ENCODE results near the gene ZNF507.
A peak's percentile ranks its signal among the peaks of the same experiment; 100 is the strongest.

Gene ZNF507

DNA sequence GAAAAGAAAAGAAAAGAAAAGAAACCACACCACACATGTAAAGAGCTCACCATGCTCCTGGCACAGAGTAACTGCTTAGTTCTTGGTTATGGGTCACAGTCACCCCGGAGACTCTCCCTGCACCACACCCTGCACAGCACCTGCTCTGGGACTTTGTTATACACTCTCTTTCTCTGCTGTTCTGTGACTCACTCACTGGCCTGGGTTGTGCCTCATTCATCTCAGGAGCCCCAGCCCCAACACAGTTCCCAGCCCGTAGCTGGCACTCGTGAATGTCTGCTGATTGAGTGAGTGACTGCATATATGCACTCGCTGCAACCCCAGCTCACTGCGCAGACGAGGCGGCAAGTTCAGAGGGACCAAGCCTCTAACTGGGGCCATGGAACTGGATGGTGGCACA, 22.9 kb upstream of the ZNF507 start:
- H3K4me3 ChIP-seq (ENCODE audit: low read length), result no peak overlapping the region
- TF ChIP-seq, protein P1, sequence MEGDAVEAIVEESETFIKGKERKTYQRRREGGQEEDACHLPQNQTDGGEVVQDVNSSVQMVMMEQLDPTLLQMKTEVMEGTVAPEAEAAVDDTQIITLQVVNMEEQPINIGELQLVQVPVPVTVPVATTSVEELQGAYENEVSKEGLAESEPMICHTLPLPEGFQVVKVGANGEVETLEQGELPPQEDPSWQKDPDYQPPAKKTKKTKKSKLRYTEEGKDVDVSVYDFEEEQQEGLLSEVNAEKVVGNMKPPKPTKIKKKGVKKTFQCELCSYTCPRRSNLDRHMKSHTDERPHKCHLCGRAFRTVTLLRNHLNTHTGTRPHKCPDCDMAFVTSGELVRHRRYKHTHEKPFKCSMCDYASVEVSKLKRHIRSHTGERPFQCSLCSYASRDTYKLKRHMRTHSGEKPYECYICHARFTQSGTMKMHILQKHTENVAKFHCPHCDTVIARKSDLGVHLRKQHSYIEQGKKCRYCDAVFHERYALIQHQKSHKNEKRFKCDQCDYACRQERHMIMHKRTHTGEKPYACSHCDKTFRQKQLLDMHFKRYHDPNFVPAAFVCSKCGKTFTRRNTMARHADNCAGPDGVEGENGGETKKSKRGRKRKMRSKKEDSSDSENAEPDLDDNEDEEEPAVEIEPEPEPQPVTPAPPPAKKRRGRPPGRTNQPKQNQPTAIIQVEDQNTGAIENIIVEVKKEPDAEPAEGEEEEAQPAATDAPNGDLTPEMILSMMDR (IDR thresholded peaks at IDR 0.05; ENCODE audit: insufficient read depth, low read depth, low read length, missing control alignments), result no peak
- DNase-seq (ENCODE audit: low read depth), result peak; percentile 60

DNA sequence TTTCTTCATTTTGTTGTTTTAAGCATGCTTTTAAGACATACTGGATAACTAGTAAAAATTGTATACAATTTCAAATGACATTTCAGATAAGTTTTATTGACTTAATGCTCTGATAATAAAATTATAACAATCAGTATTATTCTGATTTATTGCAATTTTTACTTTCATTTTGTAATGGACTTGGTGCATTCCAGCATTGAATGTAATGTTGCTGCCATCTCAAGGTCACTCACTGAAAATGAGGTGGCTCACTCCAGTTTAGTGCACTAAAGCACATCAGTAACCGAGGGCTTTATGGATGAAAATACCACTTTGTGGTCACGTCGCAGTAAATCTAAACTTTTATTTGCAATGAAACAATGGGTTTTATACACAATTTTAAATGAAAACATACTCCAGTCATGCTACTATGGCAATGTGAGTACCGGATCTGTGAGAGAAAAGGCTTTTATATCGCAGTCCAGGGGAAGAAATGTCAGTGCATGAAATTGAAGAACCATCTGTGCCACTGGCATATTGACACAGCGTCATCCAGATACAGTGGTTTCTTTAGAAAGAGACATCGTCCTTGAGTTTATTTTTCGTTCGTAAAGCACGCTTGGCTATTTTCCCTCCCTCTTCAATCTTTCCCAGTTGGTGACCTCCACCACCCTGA, 20.7 kb upstream of the ZNF507 start:
- no peak for DNase-seq (ENCODE audit: low read depth)
- TF ChIP-seq, protein P1 (IDR thresholded peaks at IDR 0.05; ENCODE audit: insufficient read depth, low read depth, low read length, missing control alignments), result peak; percentile 20
- H3K4me3 ChIP-seq (ENCODE audit: low read length), result no peak overlapping the region

DNA sequence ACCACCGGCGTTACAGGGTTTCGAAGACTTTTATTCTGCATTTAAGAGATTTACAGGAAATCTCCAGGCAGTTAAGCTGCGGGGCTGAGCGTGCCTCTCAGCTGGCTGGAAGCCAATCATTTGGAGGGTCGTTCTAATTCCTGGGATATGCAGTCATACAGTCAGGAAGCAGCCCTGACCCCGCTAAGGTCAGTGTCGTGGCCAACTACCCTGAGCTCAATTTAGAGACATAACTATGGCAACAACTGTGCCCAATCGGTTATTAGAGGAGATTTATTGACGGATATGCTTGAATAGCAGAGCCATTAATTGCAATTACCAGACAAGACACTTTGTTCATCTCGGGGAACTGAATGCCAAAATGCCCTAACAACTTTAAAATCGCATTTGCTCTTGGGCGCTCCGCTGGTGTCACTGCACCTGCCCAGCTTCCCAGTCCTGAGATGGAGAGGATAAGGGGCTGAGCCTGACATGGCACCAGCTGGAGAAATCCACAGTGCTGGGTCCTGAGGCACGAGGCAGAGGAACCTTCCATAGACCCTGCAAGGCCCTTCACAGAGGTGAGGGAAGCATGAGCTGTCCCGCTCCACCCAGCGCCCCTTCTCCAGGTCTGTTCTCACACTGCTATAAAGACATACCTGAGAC, 15.1 kb upstream of the ZNF507 start:
- no peak for DNase-seq (ENCODE audit: low read depth)
- TF ChIP-seq, protein P1 (IDR thresholded peaks at IDR 0.05; ENCODE audit: insufficient read depth, low read depth, low read length, missing control alignments), result no peak
- no peak overlapping the region for H3K4me3 ChIP-seq (ENCODE audit: low read length)

DNA sequence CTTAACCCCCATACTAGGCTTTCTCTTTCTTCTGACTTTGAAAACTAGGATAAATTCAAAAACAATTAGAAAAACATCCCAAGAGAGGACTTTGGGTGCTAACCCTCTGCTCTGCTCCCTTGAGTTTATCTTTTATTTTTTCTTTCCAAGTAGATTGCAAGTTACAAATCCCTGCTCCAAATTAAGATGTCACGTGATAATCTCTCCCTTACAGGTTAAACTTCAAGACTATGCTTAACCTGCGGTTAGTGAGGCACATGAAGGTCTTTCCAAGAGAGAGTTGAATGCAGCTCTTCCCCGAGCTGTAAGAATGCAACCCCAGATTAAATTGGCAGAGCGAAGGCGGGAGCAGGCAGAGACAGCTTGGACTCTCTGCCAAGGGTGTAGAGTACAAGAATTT, 12.2 kb upstream of the ZNF507 start:
- TF ChIP-seq, protein P1 (IDR thresholded peaks at IDR 0.05; ENCODE audit: insufficient read depth, low read depth, low read length, missing control alignments), result no peak
- DNase-seq (ENCODE audit: low read depth), result no peak

DNA sequence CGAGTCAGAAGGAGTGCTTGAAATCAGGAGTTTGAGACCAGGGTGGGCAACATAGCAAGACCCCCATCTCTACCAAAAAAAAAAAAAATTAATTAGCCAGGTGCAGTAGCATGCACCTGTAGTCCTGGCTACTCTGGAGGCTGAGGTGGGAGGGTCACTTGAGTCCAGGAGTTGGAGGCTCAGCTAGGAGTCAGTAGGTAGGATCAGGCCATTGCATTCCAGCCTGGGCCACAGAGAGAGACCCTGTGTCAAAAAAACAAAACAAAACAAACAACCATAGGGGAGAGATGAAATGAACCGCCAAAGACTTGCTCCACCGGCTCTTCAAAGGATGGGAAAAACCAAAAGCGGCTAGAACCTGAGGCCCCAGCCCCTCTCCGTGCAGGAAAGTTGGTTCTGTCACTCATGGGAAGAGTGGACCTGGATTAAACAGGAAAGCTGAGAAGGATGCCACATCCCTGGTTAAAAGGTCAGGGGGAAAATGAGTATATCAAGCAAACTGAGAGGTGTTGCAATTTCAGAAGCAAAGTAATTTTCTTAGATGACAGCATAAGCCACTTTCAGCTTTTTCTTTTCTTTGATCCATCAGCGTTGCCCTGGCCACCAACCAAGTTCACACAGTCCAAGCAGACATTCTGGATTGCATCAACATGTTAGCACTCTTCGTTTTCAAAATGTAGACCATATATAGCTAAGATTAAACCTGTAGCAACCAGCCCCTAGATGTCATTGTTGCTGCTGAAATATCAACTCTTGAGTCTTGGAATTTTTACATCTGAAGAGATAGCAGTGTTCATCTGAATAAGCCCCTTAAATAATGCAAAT, 8.9 kb upstream of the ZNF507 start:
- TF ChIP-seq, protein P1 (IDR thresholded peaks at IDR 0.05; ENCODE audit: insufficient read depth, low read depth, low read length, missing control alignments), result peak; percentile 30
- no peak overlapping the region for H3K4me3 ChIP-seq (ENCODE audit: low read length)
- DNase-seq (ENCODE audit: low read depth), result peak; percentile 33

More for the DNA sequence above, 12.2 kb upstream of the ZNF507 start:
- H3K4me3 ChIP-seq (ENCODE audit: low read length), result no peak overlapping the region

DNA sequence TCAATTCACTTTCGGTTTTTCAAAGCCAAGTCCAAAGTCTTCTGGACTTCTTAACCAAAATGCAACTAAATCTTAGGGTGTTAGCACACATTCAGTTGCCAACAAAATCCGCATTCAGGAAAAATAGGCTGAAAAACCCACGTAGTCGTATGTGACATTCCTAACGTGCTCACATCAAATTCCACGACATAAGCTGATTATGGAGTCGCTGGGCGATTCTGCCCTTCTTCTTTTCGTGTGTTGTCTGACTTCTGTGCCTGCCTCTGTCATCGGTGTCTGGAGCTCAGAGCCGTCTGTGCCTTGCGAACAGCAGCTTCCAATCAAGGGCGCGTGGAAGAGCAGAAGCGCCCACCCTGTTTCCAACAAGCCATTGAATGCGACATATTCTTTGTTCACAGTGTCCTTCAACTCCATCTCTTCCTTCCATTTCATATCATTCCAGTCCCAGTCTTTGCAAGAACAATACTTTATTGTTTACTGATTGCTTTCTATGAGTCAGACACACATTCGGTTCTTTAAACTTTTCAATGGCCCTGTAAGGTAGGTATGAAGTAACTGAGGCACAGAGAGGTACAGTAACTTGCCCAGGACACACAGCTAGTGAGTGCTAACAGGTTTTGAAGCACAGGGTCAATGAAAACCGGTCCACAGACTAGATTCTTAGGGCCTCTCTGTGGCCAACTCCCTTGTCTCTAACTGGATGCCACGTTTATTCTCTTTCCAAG, 8.2 kb upstream of the ZNF507 start:
- TF ChIP-seq, protein P1 (IDR thresholded peaks at IDR 0.05; ENCODE audit: insufficient read depth, low read depth, low read length, missing control alignments), result no peak
- H3K4me3 ChIP-seq (ENCODE audit: low read length), result no peak overlapping the region
- DNase-seq (ENCODE audit: low read depth), result no peak
